Transverse colon (tissue), 4 donors: ENCODE measurements around the gene PDGFD.

ENCODE experiments used
- CTCF ChIP-seq, 5 experiments: fragments of 200-600 bp in 3 of 5; fragments of 450-650 bp in 2 of 5; sonication (generic) in 3 of 5; IDR thresholded peaks; 1 replicate in 2 of 5; 2 replicates in 3 of 5; pipeline ENCODE4 v1.5.1; 2016 to 2017; ENCODE audit warnings: antibody characterized with exemption in 5 of 5, inconsistent platforms in 3 of 5, mild to moderate bottlenecking in 2 of 5, moderate library complexity in 1 of 5
- EP300 ChIP-seq: sonication (generic); formaldehyde crosslinking; IDR thresholded peaks from one replicate; pipeline ENCODE4 v1.6.1; 2017; ENCODE audit warnings: antibody characterized with exemption, low read depth
- POLR2A ChIP-seq: fragments of 450-650 bp; IDR thresholded peaks from one replicate; pipeline ENCODE4 v1.6.1; 2016; ENCODE audit warnings: antibody characterized with exemption, mild to moderate bottlenecking, moderate library complexity
- POLR2AphosphoS5 ChIP-seq, 3 donors: sonication (generic); formaldehyde crosslinking; IDR thresholded peaks; one replicate each; pipeline ENCODE4 v1.6.1; 2016; ENCODE audit warnings: antibody characterized with exemption in 3 of 3

GRCh38 chr11:103926990-103927389, 237.0 kb downstream of the PDGFD start:
- TF ChIP-seq CTCF (IDR thresholded peaks at IDR 0.05) (no peak), EP300 (no peak), POLR2AphosphoS5 (IDR thresholded peaks at IDR 0.05) (no peak), POLR2A (no peak)
